HG03175 (cell line): Measurements from ENCODE around the gene PDE4B.
"Not testable (repeated sequence)": the region's sequence is repeated elsewhere in the genome, so short reads cannot be mapped to it uniquely, and the experiment has no call there.

Source experiments
- ATAC-seq: cut with Tn5 transposase; IDR thresholded peaks from one replicate; pipeline ENCODE4 v1.9.1; 2021; ENCODE audit warnings: mild to moderate bottlenecking, moderate library complexity; ENCODE audit not compliant: unreplicated experiment

Gene PDE4B

GRCh38 chr1:66300280-66300971 is 507.7 kb downstream of the PDE4B start:
- no peak for ATAC-seq

GRCh38 chr1:66300972-66301451 is 508.3 kb downstream of the PDE4B start:
- ATAC-seq, result peak; percentile 83

- ATAC-seq, result no peak
These were observed 509.6 kb downstream of the PDE4B start for GRCh38 chr1:66302184-66302742.

- no peak for ATAC-seq
These were observed 510.1 kb downstream of the PDE4B start for GRCh38 chr1:66302815-66303214.

- no peak for ATAC-seq
These were observed 511.0 kb downstream of the PDE4B start for GRCh38 chr1:66303646-66304045.

GRCh38 chr1:66304128-66304527 is 511.4 kb downstream of the PDE4B start:
- no peak for ATAC-seq

- no peak for ATAC-seq
These were observed 513.2 kb downstream of the PDE4B start for GRCh38 chr1:66305927-66306326.

GRCh38 chr1:66309006-66309741 is 516.5 kb downstream of the PDE4B start:
- ATAC-seq, result no peak

- no peak for ATAC-seq
These were observed 518.4 kb downstream of the PDE4B start for GRCh38 chr1:66311092-66311491.

- no peak for ATAC-seq
These were observed 518.9 kb downstream of the PDE4B start for GRCh38 chr1:66311628-66312027.

GRCh38 chr1:66312271-66312990 is 519.7 kb downstream of the PDE4B start:
- no peak for ATAC-seq

GRCh38 chr1:66313429-66313828 is 520.7 kb downstream of the PDE4B start:
- no peak for ATAC-seq

GRCh38 chr1:66315671-66316070 is 523.0 kb downstream of the PDE4B start:
- ATAC-seq, result no peak

GRCh38 chr1:66316464-66317247 is 524.0 kb downstream of the PDE4B start:
- no peak for ATAC-seq

- ATAC-seq, result no peak
These were observed 524.5 kb downstream of the PDE4B start for GRCh38 chr1:66317248-66317515.

- ATAC-seq, result no peak
These were observed 527.5 kb downstream of the PDE4B start for GRCh38 chr1:66320231-66320630.

- ATAC-seq, result not testable (repeated sequence)
These were observed 529.8 kb downstream of the PDE4B start for GRCh38 chr1:66322462-66322861.

- ATAC-seq, result no peak
These were observed 531.4 kb downstream of the PDE4B start for GRCh38 chr1:66323958-66324625.

- no peak for ATAC-seq
These were observed 533.1 kb downstream of the PDE4B start for GRCh38 chr1:66325594-66326380.
